Adrenal gland (tissue), 12 donors: Measurements from ENCODE around the gene ARV1. TPM values are rescaled to one million over a fixed set of nuclear protein-coding genes. Genes with fewer than 3 reads are reported as not detected.

Experiments
- DNase-seq, 7 donors: peaks; one replicate each; pipeline ENCODE4 v3.0.0-alpha.2; 2019 to 2020
- H3K27ac ChIP-seq, 5 donors: fragments of 200-600 bp; sonication (generic) in 4 of 5; 1 replicate in 3 of 5; 2 replicates in 2 of 5; pipeline versions ENCODE4 v1.5.1 to v1.8.0; 2016 to 2020; ENCODE audit warnings: mild to moderate bottlenecking in 1 of 5
- H3K27me3 ChIP-seq: fragments of 200-600 bp; 2 replicates; pipeline ENCODE4 v1.8.0; 2021
- H3K36me3 ChIP-seq, 2 donors: fragments of 200-600 bp; replicated peaks in 1 of 2; 1 replicate in 1 of 2; 2 replicates in 1 of 2; pipeline versions ENCODE4 v1.5.1 to v1.8.0; 2018 to 2022
- H3K4me1 ChIP-seq, 2 donors: fragments of 200-600 bp; replicated peaks in 1 of 2; 1 replicate in 1 of 2; 2 replicates in 1 of 2; pipeline versions ENCODE4 v1.5.1 to v1.8.0; 2018 to 2021
- H3K4me3 ChIP-seq, 4 donors: fragments of 200-600 bp; sonication (generic) in 3 of 4; one replicate each; pipeline ENCODE4 v1.5.1; 2016 to 2018
- H3K9me3 ChIP-seq, 3 donors: fragments of 200-600 bp; sonication (generic) in 1 of 3; replicated peaks in 1 of 3; 1 replicate in 2 of 3; 2 replicates in 1 of 3; pipeline versions ENCODE4 v1.5.1 to v1.8.0; 2016 to 2021
- POLR2A ChIP-seq, 2 donors: fragments of 450-650 bp; IDR thresholded peaks; one replicate each; pipeline ENCODE4 v1.6.1; 2017; ENCODE audit warnings: antibody characterized with exemption in 2 of 2, mild to moderate bottlenecking in 2 of 2, moderate library complexity in 1 of 2
- WGBS, 4 donors: extraction: QIAGEN DNeasy Blood & Tissue Kit in 2 of 4; methylation state at CpG; one replicate each; pipeline versions ENCODE4 v1.1.5 to v1.1.7; 2013 to 2017; 5-methylcytosine and 5-hydroxymethylcytosine counted together
- intact Hi-C, 2 donors: fragments of 100-400 bp; cut with DNase I; formaldehyde crosslinking; loops; one replicate each; pipeline versions ENCODE4 v1.14.1 to v1.15.0; 2022 to 2023
- polyA plus RNA-seq, 3 donors: library from polyadenylated mRNA; stranded (reverse); fragments of 200-250 nt in 2 of 3; fragments of 350-450 nt in 1 of 3; fragmentation: Illumina TruSeq in 1 of 3; extraction: RNeasy Lipid Tissue Mini Kit (QIAGEN cat#74804) in 1 of 3; gene quantifications; one replicate each; pipeline ENCODE4 v1.2.3, GENCODE V29; 2013 to 2014
- total RNA-seq, 9 donors: library from RNA; depleted of rRNA in 4 of 9; stranded (reverse); fragments of >200 nt in 4 of 9; fragments of 120-200 nt in 1 of 9; fragmentation: NEBNext Ultra II Directional in 1 of 9; extraction: Animal tissue kit (Norgen Biotek cat#: 25700) in 1 of 9; gene quantifications; one replicate each; pipeline versions ENCODE4 v1.1.0 to v1.2.4, GENCODE V29; 2013 to 2023
- TF ChIP-seq, protein P1 (sequence below), 6 experiments: fragments of 450-650 bp in 4 of 6; fragments of 200-600 bp in 2 of 6; sonication (generic) in 1 of 6; IDR thresholded peaks; 1 replicate in 5 of 6; 2 replicates in 1 of 6; pipeline versions ENCODE4 v1.5.1 to v1.8.0; 2016 to 2021; ENCODE audit warnings: antibody characterized with exemption in 6 of 6, mild to moderate bottlenecking in 2 of 6, moderate library complexity in 1 of 6
- donor health status: healthy with polysubstance abuse.
- donor health status: Bipolar disorder and iron deficiency.
- donor health status: DM: yes; HTN: yes; CAD: no.
- donor health status: DM: no; HTN: no; CAD: no.
- donor health status: DM: no; HTN: no; CAD: no.
- donor health status: DM: yes; HTN: yes; CAD: no.

The ARV1 gene
- total and polyA plus RNA-seq, 12 donors = 20.1 to 81.5 (median 23.9) TPM

DNA sequence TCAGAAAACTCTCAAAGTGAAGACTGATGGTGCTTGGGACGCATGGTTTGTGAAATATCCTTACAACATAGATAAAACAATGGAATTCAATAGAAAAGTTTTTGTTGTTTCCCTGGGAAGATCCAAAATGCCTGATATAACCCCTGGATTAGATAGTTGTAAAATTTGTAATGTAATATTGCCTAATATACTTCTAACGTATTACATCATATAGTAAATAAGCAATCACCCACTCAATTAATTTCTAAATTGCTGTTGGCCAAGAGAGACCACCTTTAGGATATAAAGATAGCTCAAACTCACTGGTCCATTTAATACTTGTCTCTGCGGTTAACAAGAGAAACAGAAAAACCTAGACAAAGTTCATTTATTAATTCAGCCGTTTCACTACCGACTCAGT is 42.4 kb upstream of the ARV1 start:
- H3K4me3 ChIP-seq = no peak overlapping the region
- no peaks in the 10 kb centered on the region for H3K9me3 ChIP-seq
- no peaks in the 10 kb centered on the region for H3K27me3 ChIP-seq
- intact Hi-C loops = no loop called here
- TF ChIP-seq, protein P1, sequence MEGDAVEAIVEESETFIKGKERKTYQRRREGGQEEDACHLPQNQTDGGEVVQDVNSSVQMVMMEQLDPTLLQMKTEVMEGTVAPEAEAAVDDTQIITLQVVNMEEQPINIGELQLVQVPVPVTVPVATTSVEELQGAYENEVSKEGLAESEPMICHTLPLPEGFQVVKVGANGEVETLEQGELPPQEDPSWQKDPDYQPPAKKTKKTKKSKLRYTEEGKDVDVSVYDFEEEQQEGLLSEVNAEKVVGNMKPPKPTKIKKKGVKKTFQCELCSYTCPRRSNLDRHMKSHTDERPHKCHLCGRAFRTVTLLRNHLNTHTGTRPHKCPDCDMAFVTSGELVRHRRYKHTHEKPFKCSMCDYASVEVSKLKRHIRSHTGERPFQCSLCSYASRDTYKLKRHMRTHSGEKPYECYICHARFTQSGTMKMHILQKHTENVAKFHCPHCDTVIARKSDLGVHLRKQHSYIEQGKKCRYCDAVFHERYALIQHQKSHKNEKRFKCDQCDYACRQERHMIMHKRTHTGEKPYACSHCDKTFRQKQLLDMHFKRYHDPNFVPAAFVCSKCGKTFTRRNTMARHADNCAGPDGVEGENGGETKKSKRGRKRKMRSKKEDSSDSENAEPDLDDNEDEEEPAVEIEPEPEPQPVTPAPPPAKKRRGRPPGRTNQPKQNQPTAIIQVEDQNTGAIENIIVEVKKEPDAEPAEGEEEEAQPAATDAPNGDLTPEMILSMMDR (IDR thresholded peaks at IDR 0.05) = no peak
- no peak for TF ChIP-seq POLR2A (IDR thresholded peaks at IDR 0.05)
- peaks cover 3 to 9% of the 10 kb centered on the region in 2 donors for H3K4me1 ChIP-seq
- 85 to 89% (median 86%) methylated on average over 5 of the region's 5 CpGs for WGBS, 4 donors
- no peaks in the 10 kb centered on the region for H3K36me3 ChIP-seq
- no peak for DNase-seq
- no peak overlapping the region for H3K27ac ChIP-seq

DNA sequence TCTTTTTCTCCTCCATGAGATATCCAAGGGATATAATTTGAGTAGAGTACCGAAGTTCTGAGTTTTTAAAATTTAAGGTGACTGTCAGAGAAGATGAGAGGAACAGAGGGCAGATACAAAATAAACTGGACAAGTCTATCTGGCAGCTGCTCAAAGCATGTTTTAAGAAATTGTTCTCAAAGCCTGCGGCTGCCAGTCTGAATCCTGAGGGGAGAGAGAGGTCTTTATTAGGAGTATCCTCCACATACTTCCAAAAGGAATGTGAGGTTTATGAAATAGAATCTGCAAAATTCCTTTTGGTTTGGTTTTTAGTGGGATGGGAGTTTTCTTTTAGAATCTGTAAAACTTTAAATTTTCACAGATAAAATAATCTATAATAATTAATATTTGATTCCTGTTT is 41.5 kb upstream of the ARV1 start:
- Histone ChIP-seq H3K9me3 (no peaks in the 10 kb centered on the region), H3K36me3 (no peaks in the 10 kb centered on the region), H3K4me1 (peaks cover 3 to 9% of the 10 kb centered on the region in 2 donors), H3K27ac (no peak overlapping the region), H3K27me3 (no peaks in the 10 kb centered on the region), H3K4me3 (no peak overlapping the region)
- TF ChIP-seq, protein P1 (IDR thresholded peaks at IDR 0.05) = no peak
- TF ChIP-seq POLR2A (IDR thresholded peaks at IDR 0.05) = no peak
- no peak for DNase-seq
- WGBS, 4 donors = 85 to 93% (median 89%) methylated on average over 2 of the region's 2 CpGs
- intact Hi-C loops = no loop called here

DNA sequence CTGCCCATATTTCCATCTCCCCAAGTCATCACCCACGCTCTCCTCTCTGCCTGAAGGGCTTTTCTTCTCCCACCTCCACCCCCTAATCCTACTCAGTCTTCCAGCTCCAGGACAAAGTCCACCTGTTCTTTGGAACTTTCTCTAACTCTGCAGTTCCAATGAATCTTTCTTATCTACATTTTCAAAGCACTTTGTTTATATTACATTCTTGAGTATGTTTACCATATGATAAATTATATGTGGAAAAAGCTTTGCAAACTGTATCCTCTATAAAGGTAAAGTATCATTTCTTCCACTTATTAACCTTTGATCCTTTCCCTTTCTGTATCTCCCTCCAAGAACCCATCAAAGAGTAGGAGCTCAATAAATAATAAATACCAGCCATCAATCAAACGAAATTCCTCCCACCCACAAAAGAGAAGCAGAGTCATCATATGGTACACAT is 39.9 kb upstream of the ARV1 start:
- Histone ChIP-seq H3K27ac (no peak overlapping the region), H3K27me3 (no peaks in the 10 kb centered on the region), H3K4me1 (peaks cover 3 to 9% of the 10 kb centered on the region in 2 donors), H3K4me3 (no peak overlapping the region), H3K9me3 (no peaks in the 10 kb centered on the region), H3K36me3 (no peaks in the 10 kb centered on the region)
- 67 to 81% (median 80%) methylated on average over 2 of the region's 2 CpGs for WGBS, 4 donors
- no peak for DNase-seq
- intact Hi-C loops = no loop called here
- TF ChIP-seq POLR2A (IDR thresholded peaks at IDR 0.05) = no peak
- TF ChIP-seq, protein P1 (IDR thresholded peaks at IDR 0.05) = no peak

DNA sequence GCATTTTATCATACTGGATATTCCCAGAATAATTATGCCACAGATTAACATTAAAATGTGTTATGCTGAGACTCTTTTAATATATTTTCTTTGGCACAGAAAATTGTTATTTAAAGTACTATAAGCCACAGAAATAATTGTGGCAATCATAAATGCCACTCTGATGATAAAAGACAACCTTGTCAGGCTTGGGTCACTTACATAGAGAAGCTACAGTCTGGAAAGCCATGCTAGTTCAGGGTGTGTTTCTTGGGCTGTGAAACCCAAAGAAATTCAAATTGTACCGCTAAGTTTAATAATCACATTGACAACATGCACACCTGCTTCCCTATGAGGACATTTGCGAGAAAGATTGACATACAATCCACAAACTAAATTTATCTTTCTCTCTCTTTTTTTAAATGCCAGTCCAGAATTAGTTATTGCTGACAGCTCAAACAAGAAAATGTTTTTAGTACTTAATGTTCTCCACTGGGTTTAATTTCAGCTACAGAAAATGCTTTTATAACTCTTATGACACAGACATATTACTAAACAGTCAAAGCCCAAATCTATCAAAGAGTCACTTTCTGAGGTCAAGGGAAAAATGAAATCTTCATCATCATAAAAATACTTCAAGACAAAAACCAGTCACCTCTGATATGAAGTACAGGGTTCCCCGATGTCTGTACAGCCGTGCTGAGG is 38.9 kb upstream of the ARV1 start:
- H3K27me3 ChIP-seq = no peaks in the 10 kb centered on the region
- no peaks in the 10 kb centered on the region for H3K36me3 ChIP-seq
- H3K4me3 ChIP-seq = no peak overlapping the region
- no peaks in the 10 kb centered on the region for H3K9me3 ChIP-seq
- DNase-seq = no peak
- TF ChIP-seq, protein P1 (IDR thresholded peaks at IDR 0.05) = no peak
- peak overlapping the region in 1 of 5 donors; percentile 30 for H3K27ac ChIP-seq
- H3K4me1 ChIP-seq = peaks cover 3 to 9% of the 10 kb centered on the region in 2 donors
- 58 to 69% (median 67%) methylated on average over 4 of the region's 4 CpGs for WGBS, 4 donors
- intact Hi-C loops = no loop called here
